HCT116 (cell line): ENCODE measurements around the gene PCNT. TPM values are rescaled to one million over a fixed set of nuclear protein-coding genes. Genes with fewer than 3 reads are reported as not detected.

Experiments used
- ATAC-seq: fragments of 200-7000 bp; cut with Tn5 transposase; 2 replicates; pipeline ENCODE4 v1.9.1; 2020; ENCODE audit warnings: mild to moderate bottlenecking, moderate library complexity
- BruUV-seq: library from RNA; stranded (reverse); fragments of 400-500 nt; replicated peaks from 2 replicates; lab custom pipeline; 2021; lab: Mats Ljungman, UMichigan
- CTCF ChIA-PET: fragments of 300-600 bp; sonication (Branson Sonifier 250); formaldehyde crosslinking; loops from one replicate; lab custom pipeline; 2021; ENCODE audit warnings: antibody characterized with exemption; lab: Charles Lee
- POLR2A ChIA-PET: fragments of 300-600, 350-600 bp; sonication (Branson Sonifier 250); formaldehyde crosslinking; loops from one replicate; lab custom pipeline; 2021; ENCODE audit warnings: antibody characterized with exemption; lab: Charles Lee
- RAD21 ChIA-PET, 2 experiments: fragments of 300-600 bp; sonication (Branson Sonifier 250); formaldehyde crosslinking; loops; one replicate each; lab custom pipeline; 2023; ENCODE audit warnings: low total read pairs in 2 of 2; ENCODE audit not compliant: uncharacterized antibody in 2 of 2, unreplicated experiment in 2 of 2, low non-redundant PET in 1 of 2; lab: Charles Lee
- DNase-seq: peaks from one replicate; pipeline ENCODE4 v3.0.0-alpha.2; 2010; ENCODE audit warnings: low read depth, low spot score
- H2AFZ ChIP-seq: fragments of 200-600 bp; shearing (Covaris generic), sonication (generic); 2 replicates; pipeline ENCODE4 v1.6.1; 2017; ENCODE audit warnings: low read depth, mixed run types, mixed read lengths, antibody characterized with exemption, low read length; ENCODE audit not compliant: poor library complexity, severe bottlenecking
- H3K27ac ChIP-seq: 2 replicates; pipeline ENCODE4 v1.5.1; 2012; ENCODE audit warnings: low read depth, low read length
- H3K27me3 ChIP-seq: fragments of 200-600 bp; sonication (generic); 2 replicates; pipeline ENCODE4 v1.6.1; 2016; ENCODE audit warnings: mixed run types, low read length, mixed read lengths; ENCODE audit not compliant: insufficient read depth
- H3K36me3 ChIP-seq, 2 experiments: fragments of 200-500 bp in 1 of 2; fragments of 200-600 bp in 1 of 2; sonication (Bioruptor generic) in 1 of 2; sonication (generic) in 1 of 2; 2 replicates each; pipeline versions ENCODE4 v1.5.1 to v1.6.1; 2014 to 2016; ENCODE audit warnings: low read length in 2 of 2, inconsistent platforms in 1 of 2, mixed read lengths in 1 of 2, mixed run types in 1 of 2; ENCODE audit not compliant: insufficient read depth in 2 of 2, control insufficient read depth in 1 of 2
- H3K4me1 ChIP-seq, 2 experiments: fragments of 200-600 bp in 1 of 2; sonication (generic) in 1 of 2; 2 replicates each; pipeline versions ENCODE4 v1.5.1 to v1.6.1; 2012 to 2017; ENCODE audit warnings: low read length in 2 of 2, inconsistent platforms in 1 of 2, mild to moderate bottlenecking in 1 of 2, mixed read lengths in 1 of 2, mixed run types in 1 of 2, moderate library complexity in 1 of 2; ENCODE audit not compliant: insufficient read depth in 2 of 2, control insufficient read depth in 1 of 2
- H3K4me2 ChIP-seq: fragments of 200-600 bp; sonication (generic); 2 replicates; pipeline ENCODE4 v1.6.1; 2017; ENCODE audit warnings: mixed run types, low read length, mixed read lengths
- H3K4me3 ChIP-seq, 2 experiments: fragments of 200-600 bp in 1 of 2; sonication (generic) in 1 of 2; replicated peaks in 1 of 2; 2 replicates each; pipeline ENCODE4 v1.5.1; 2011 to 2016; ENCODE audit warnings: low read length in 2 of 2, control low read depth in 1 of 2, low read depth in 1 of 2, mild to moderate bottlenecking in 1 of 2, mixed read lengths in 1 of 2, mixed run types in 1 of 2
- H3K79me2 ChIP-seq: fragments of 200-600 bp; sonication (generic); 2 replicates; pipeline ENCODE4 v1.6.1; 2017; ENCODE audit warnings: mild to moderate bottlenecking, mixed run types, low read length, moderate library complexity, mixed read lengths; ENCODE audit not compliant: insufficient read depth
- H3K9ac ChIP-seq: fragments of 200-600 bp; sonication (generic); 2 replicates; pipeline ENCODE4 v1.6.1; 2016; ENCODE audit warnings: low read length, mixed read lengths
- H3K9me2 ChIP-seq: fragments of 200-600 bp; sonication (generic), shearing (Covaris generic); 2 replicates; pipeline ENCODE4 v1.6.1; 2017; ENCODE audit warnings: mixed run types, mild to moderate bottlenecking, moderate library complexity; ENCODE audit not compliant: insufficient read depth
- H3K9me3 ChIP-seq, 2 experiments: fragments of 200-500 bp in 1 of 2; fragments of 200-600 bp in 1 of 2; sonication (Bioruptor generic) in 1 of 2; sonication (generic) in 1 of 2; 2 replicates each; pipeline ENCODE4 v1.6.1; 2014 to 2017; ENCODE audit warnings: low read length in 2 of 2, mixed read lengths in 2 of 2, inconsistent platforms in 1 of 2, low read depth in 1 of 2, mild to moderate bottlenecking in 1 of 2, mixed run types in 1 of 2, moderate library complexity in 1 of 2; ENCODE audit not compliant: control insufficient read depth in 1 of 2, insufficient read depth in 1 of 2
- H4K20me1 ChIP-seq: fragments of 200-600 bp; sonication (generic), shearing (Covaris generic); 2 replicates; pipeline ENCODE4 v1.6.1; 2017; ENCODE audit warnings: mixed run types, mild to moderate bottlenecking, moderate library complexity; ENCODE audit not compliant: insufficient read depth
- ATF3 ChIP-seq: IDR thresholded peaks from 2 replicates; pipeline ENCODE4 v1.6.1; 2012
- CTCF ChIP-seq, 3 experiments: fragments of 200-600 bp in 1 of 3; sonication (generic) in 1 of 3; IDR thresholded peaks in 2 of 3; conservative IDR thresholded peaks in 1 of 3; 2 replicates each; pipeline ENCODE4 v1.5.1; 2012 to 2017; ENCODE audit warnings: low read depth in 2 of 3, low read length in 2 of 3, antibody characterized with exemption in 1 of 3, borderline replicate concordance in 1 of 3, control low read depth in 1 of 3, mild to moderate bottlenecking in 1 of 3, mixed read lengths in 1 of 3, mixed run types in 1 of 3, moderate library complexity in 1 of 3; ENCODE audit not compliant: insufficient read depth in 1 of 3
- ELF1 ChIP-seq: IDR thresholded peaks from 2 replicates; pipeline ENCODE4 v1.6.1; 2012; ENCODE audit warnings: low read depth, borderline replicate concordance
- EZH2phosphoT487 ChIP-seq: fragments of 200-600 bp; IDR thresholded peaks from 2 replicates; pipeline ENCODE4 v1.6.1; 2018; ENCODE audit warnings: antibody characterized with exemption, borderline replicate concordance
- FOSL1 ChIP-seq: IDR thresholded peaks from 2 replicates; pipeline ENCODE4 v1.6.1; 2012; ENCODE audit warnings: low read depth
- JUND ChIP-seq: IDR thresholded peaks from 2 replicates; pipeline ENCODE4 v1.6.1; 2012
- POLR2A ChIP-seq: IDR thresholded peaks from 2 replicates; pipeline ENCODE4 v1.7.0; 2011; ENCODE audit warnings: borderline replicate concordance; ENCODE audit not compliant: insufficient read depth, insufficient read length; ENCODE audit errors: extremely low read depth
- POLR2AphosphoS5 ChIP-seq: IDR thresholded peaks from 2 replicates; pipeline ENCODE4 v1.6.1; 2011; ENCODE audit warnings: mild to moderate bottlenecking, low read depth, low read length, moderate library complexity
- SIN3A ChIP-seq: IDR thresholded peaks from 2 replicates; pipeline ENCODE4 v1.6.1; 2012; ENCODE audit warnings: low read depth
- TCF7L2 ChIP-seq: IDR thresholded peaks from 2 replicates; pipeline ENCODE4 v1.7.0; 2011; ENCODE audit warnings: borderline replicate concordance, inconsistent platforms; ENCODE audit not compliant: insufficient read depth, insufficient read length; ENCODE audit errors: extremely low read depth
- ZBTB33 ChIP-seq: IDR thresholded peaks from 2 replicates; pipeline ENCODE4 v1.6.1; 2011; ENCODE audit warnings: mild to moderate bottlenecking, low read length, moderate library complexity; ENCODE audit not compliant: insufficient replicate concordance; ENCODE audit errors: extremely low read depth
- ZFX ChIP-seq: fragments of 450-650 bp; IDR thresholded peaks from 2 replicates; pipeline ENCODE4 v1.6.1; 2017
- intact Hi-C: fragments of 100-400 bp; cut with micrococcal nuclease; formaldehyde crosslinking; loops from 2 replicates; pipeline ENCODE4 v1.10.0; 2022
- total RNA-seq: library from RNA; stranded (reverse); gene quantifications from one replicate; pipeline ENCODE4 v1.2.1, GENCODE V29; 2021; ENCODE audit not compliant: unreplicated experiment
- TF ChIP-seq, protein P1 (sequence below): IDR thresholded peaks from 2 replicates; pipeline ENCODE4 v1.6.1; 2012

Gene PCNT
- total RNA-seq, 1 experiment from 2014 or later = 43.6 TPM

- Histone ChIP-seq H3K9me2 (no peaks in the 10 kb centered on the region), H3K36me3 (peaks cover 2 to 6% of the 10 kb centered on the region in 2 experiments; a peak in 2 of 4 replicates), H4K20me1 (no peaks in the 10 kb centered on the region), H3K4me1 (no peaks in the 10 kb centered on the region), H3K27me3 (no peaks in the 10 kb centered on the region), H3K4me3 (no peak overlapping the region), H3K9ac (no peak overlapping the region), H3K27ac (no peak overlapping the region), H2AFZ (no peak overlapping the region), H3K4me2 (no peak overlapping the region), H3K9me3 (no peaks in the 10 kb centered on the region), H3K79me2 (no peaks in the 10 kb centered on the region)
- ChIA-PET RAD21 (no interaction called here), POLR2A (no interaction called here), CTCF (no interaction called here)
- intact Hi-C loops = no loop called here
- DNase-seq (no peak), ATAC-seq (no peak)
- TF ChIP-seq TCF7L2 (no peak), CTCF (IDR thresholded peaks at IDR 0.05 in 2 of 3, conservative IDR thresholded peaks at IDR 0.05 in 1 of 3; ENCODE audit: borderline replicate concordance in 1 of 3, insufficient read depth in 1 of 3, low read depth in 2 of 3, low read length in 2 of 3) (no peak), ATF3 (no peak), ZBTB33 (no peak), SIN3A (no peak), POLR2A (no peak), POLR2AphosphoS5 (no peak), ELF1 (no peak), ZFX (no peak), JUND (no peak), EZH2phosphoT487 (no peak), FOSL1 (no peak)
- TF ChIP-seq, protein P1, sequence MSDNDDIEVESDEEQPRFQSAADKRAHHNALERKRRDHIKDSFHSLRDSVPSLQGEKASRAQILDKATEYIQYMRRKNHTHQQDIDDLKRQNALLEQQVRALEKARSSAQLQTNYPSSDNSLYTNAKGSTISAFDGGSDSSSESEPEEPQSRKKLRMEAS = no peak
- BruUV-seq = no TSS peak
Measured at GRCh38 chr21:46409641-46410406, 85.9 kb downstream of the PCNT start.
